SK-MEL-5 (cell line): ENCODE measurements around the gene ACSL4. TPM values are rescaled to one million over a fixed set of nuclear protein-coding genes. Genes with fewer than 3 reads are reported as not detected.
"Not testable (repeated sequence)": the region's sequence is repeated elsewhere in the genome, so short reads cannot be mapped to it uniquely, and the experiment has no call there.

Experiments used
- DNase-seq: peaks from one replicate; pipeline ENCODE4 v3.0.0-alpha.2; 2016; ENCODE audit warnings: low read depth, low spot score
- in situ Hi-C: cut with HindIII; loops from 2 replicates; pipeline ENCODE4 v1.10.0; 2016; ENCODE audit warnings: low sequenced_read_pairs, high pct_unique_total_duplicates, low pct_unique_long_range_greater_than_20kb
- total RNA-seq: library from RNA; depleted of rRNA; stranded (reverse); fragments of >200 nt; shearing (Covaris generic); gene quantifications from 2 replicates; pipeline ENCODE4 v1.2.3, GENCODE V29; 2014

The ACSL4 gene
- total RNA-seq, 1 experiment from 2014 or later, result 82.0 TPM

GRCh38 chrX:109643687-109644086, 89.4 kb downstream of the ACSL4 start:
- in situ Hi-C loops, result no loop called here
- no peak for DNase-seq

- in situ Hi-C loops, result no loop called here
- no peak for DNase-seq
These were observed 94.9 kb downstream of the ACSL4 start for GRCh38 chrX:109638158-109638557.

GRCh38 chrX:109637477-109637876, 95.6 kb downstream of the ACSL4 start:
- in situ Hi-C loops, DNase-seq: not testable (repeated sequence)

GRCh38 chrX:109635146-109635545, 97.9 kb downstream of the ACSL4 start:
- in situ Hi-C loops, result no loop called here
- peak; percentile 67 for DNase-seq

GRCh38 chrX:109632906-109633504, 100.1 kb downstream of the ACSL4 start:
- peak; percentile 48 for DNase-seq
- in situ Hi-C loops, result no loop called here

- DNase-seq, result no peak
- in situ Hi-C loops, result no loop called here
These were observed 103.7 kb downstream of the ACSL4 start for GRCh38 chrX:109629310-109629709.

- no peak for DNase-seq
- in situ Hi-C loops, result no loop called here
These were observed 106.4 kb downstream of the ACSL4 start for GRCh38 chrX:109626637-109627036.

GRCh38 chrX:109624641-109625616, 108.1 kb downstream of the ACSL4 start, which contains the start of gene KCNE5:
Gene KCNE5, minus strand, starts transcription at chrX:109625172. Its CDS starts 152 bp downstream, at chrX:109625020.
- in situ Hi-C loops, result no loop called here
- DNase-seq, result no peak

- no peak for DNase-seq
- in situ Hi-C loops, result no loop called here
These were observed 109.1 kb downstream of the ACSL4 start for GRCh38 chrX:109623997-109624396.

- in situ Hi-C loops, result no loop called here
- no peak for DNase-seq
These were observed 110.8 kb downstream of the ACSL4 start for GRCh38 chrX:109622270-109622669.

- in situ Hi-C loops, result no loop called here
- DNase-seq, result no peak
These were observed 113.3 kb downstream of the ACSL4 start for GRCh38 chrX:109619771-109620170.

GRCh38 chrX:109614951-109615350, 118.1 kb downstream of the ACSL4 start:
- in situ Hi-C loops, result no loop called here
- DNase-seq, result no peak

GRCh38 chrX:109601486-109601885, 131.6 kb downstream of the ACSL4 start:
- no peak for DNase-seq
- in situ Hi-C loops, result no loop called here

- DNase-seq, result no peak
- in situ Hi-C loops, result no loop called here
These were observed 132.8 kb downstream of the ACSL4 start for GRCh38 chrX:109600237-109600651.

GRCh38 chrX:109596015-109596414, 137.0 kb downstream of the ACSL4 start:
- in situ Hi-C loops, result no loop called here
- DNase-seq, result no peak
